ENCODE data around the gene ENTPD6. TPM values are rescaled to one million over a fixed set of nuclear protein-coding genes. Genes with fewer than 3 reads are reported as not detected.

ENTPD6 gene
- total RNA-seq, 4 donors from 2014 or later: 163 to 261 (median 224) TPM

DNA sequence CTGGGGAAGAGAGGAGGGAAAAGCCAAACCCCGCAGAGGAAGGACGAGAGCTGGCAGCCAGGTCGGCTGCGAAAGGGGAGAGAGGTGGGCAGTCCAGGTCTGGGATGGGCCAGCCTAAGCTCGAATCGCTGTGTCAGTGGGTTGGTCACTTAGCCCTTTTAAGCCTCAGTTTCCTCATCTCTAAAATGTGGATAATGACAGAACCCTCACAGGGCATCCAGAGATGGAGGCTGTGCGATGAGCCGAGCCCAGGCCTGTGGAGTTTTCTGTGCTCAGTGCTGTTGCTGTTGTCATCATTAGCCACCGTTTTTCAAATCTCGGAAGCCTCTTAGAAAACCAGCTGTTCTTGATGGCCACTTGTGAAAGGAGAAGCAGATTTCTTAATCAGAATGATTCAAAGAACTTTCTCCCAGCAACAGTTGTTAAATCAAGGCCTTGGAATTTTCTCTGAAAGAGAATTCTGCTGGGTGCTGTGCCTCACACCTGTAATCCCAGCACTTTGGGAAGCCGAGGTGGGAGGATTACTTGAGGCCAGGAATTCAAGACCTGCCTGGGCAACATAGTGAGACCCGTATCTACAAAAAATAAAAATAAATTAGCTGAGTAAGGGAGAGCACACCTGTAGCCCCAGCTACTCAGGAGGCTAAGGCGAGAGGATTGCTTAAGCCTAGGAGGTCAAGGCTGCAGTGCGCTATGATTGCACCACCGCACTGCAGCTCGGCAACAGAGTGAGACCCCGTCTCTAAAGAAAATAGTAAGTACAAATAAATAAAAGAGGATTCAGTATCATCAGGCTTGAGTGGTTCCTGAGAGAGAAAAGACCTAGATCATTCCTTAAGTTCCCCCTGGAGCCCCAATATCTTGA is 46.3 kb upstream of the ENTPD6 start:
- no peaks in the 10 kb centered on the region for H3K9me3 ChIP-seq
- in situ Hi-C loops (cut with MboI; ENCODE audit: low pct_ligation_motif_present in 1 of 4, low pct_unique_long_range_greater_than_20kb in 1 of 4, low sequenced_read_pairs in 3 of 4) (no loop called here), intact Hi-C loops (cut with DNase I; ENCODE audit: low total_unique reads) (no loop called here)
- peaks cover 3 to 11% (median 9%) of the 10 kb centered on the region in 4 donors for H3K4me1 ChIP-seq
- H3K27ac ChIP-seq: no peak overlapping the region
- peak overlapping the region in 1 of 4 donors; percentile 40 for H3K4me3 ChIP-seq
- H3K36me3 ChIP-seq: no peaks in the 10 kb centered on the region
- 75 to 87% methylated on average over 5 to 17 of the region's 17 CpGs for WGBS, 2 donors (ENCODE audit: low coverage in 1 of 2)
- peaks cover 28% of the 10 kb centered on the region for H3K27me3 ChIP-seq
- no peak for DNase-seq
- TF ChIP-seq, protein P1, sequence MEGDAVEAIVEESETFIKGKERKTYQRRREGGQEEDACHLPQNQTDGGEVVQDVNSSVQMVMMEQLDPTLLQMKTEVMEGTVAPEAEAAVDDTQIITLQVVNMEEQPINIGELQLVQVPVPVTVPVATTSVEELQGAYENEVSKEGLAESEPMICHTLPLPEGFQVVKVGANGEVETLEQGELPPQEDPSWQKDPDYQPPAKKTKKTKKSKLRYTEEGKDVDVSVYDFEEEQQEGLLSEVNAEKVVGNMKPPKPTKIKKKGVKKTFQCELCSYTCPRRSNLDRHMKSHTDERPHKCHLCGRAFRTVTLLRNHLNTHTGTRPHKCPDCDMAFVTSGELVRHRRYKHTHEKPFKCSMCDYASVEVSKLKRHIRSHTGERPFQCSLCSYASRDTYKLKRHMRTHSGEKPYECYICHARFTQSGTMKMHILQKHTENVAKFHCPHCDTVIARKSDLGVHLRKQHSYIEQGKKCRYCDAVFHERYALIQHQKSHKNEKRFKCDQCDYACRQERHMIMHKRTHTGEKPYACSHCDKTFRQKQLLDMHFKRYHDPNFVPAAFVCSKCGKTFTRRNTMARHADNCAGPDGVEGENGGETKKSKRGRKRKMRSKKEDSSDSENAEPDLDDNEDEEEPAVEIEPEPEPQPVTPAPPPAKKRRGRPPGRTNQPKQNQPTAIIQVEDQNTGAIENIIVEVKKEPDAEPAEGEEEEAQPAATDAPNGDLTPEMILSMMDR (IDR thresholded peaks at IDR 0.05): no peak
- no peak for TF ChIP-seq EP300 (IDR thresholded peaks at IDR 0.05; ENCODE audit: low read depth)
- no peak for TF ChIP-seq POLR2AphosphoS5 (IDR thresholded peaks at IDR 0.05)
- TF ChIP-seq POLR2A (IDR thresholded peaks at IDR 0.05): no peak

DNA sequence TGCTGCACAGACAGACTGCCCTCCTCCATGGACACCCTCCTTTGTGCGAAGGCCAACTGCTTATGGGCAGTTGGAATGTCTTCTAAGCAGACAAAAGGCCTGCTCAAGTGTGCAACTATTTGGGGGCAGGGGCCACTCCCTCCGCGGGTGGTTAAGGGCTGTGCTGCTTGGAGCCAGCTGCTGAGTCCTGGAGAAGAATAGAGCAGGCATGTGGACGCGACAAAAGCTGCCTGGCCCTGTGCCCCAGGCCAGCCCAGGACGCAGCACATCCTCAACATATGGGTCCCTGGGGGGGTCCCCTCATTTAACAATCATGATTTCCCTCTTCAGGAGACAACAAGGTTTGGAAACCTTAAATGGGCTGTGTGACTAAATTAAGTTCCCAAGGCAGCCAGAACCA is 45.5 kb upstream of the ENTPD6 start:
- WGBS, 2 donors (ENCODE audit: low coverage in 1 of 2): 91% methylated on average over 6 of the region's 6 CpGs; no CpG with 5 or more reads in 1 of the 2 donors
- Histone ChIP-seq H3K27ac (no peak overlapping the region), H3K4me1 (peaks cover 3 to 11% (median 9%) of the 10 kb centered on the region in 4 donors), H3K9me3 (no peaks in the 10 kb centered on the region), H3K27me3 (peaks cover 28% of the 10 kb centered on the region), H3K36me3 (no peaks in the 10 kb centered on the region), H3K4me3 (no peak overlapping the region)
- TF ChIP-seq EP300 (IDR thresholded peaks at IDR 0.05; ENCODE audit: low read depth) (no peak), POLR2AphosphoS5 (IDR thresholded peaks at IDR 0.05) (no peak), POLR2A (IDR thresholded peaks at IDR 0.05) (no peak)
- TF ChIP-seq, protein P1 (IDR thresholded peaks at IDR 0.05): no peak
- intact Hi-C loops (cut with DNase I; ENCODE audit: low total_unique reads) (no loop called here), in situ Hi-C loops (cut with MboI; ENCODE audit: low pct_ligation_motif_present in 1 of 4, low pct_unique_long_range_greater_than_20kb in 1 of 4, low sequenced_read_pairs in 3 of 4) (loop anchor here in 1 of 4 donors (25.0 kb wide), 1 partner anchor 138 kb away; no protein-coding TSS in a partner anchor)
- no peak for DNase-seq

DNA sequence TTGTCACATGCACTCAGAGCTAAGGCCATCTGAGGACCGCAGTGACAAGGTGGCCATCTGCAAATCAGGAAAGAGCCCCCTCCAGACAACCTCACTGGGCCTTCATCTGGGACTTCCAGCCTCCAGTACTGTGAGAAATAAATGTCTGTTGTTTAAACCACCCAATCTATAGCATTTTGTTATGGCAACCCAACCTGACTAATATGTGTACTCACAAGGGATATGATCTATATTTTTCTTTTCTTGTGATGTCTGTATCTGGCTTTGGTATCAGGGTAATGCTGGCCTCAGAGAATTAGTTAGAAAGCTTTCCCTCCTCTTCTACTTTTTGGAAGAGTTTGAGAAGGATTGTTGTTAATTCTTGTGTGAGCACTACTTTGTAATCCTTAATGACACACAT is 37.5 kb upstream of the ENTPD6 start:
- no peak for TF ChIP-seq POLR2AphosphoS5 (IDR thresholded peaks at IDR 0.05)
- TF ChIP-seq EP300 (IDR thresholded peaks at IDR 0.05; ENCODE audit: low read depth): no peak
- TF ChIP-seq POLR2A (IDR thresholded peaks at IDR 0.05): no peak
- TF ChIP-seq, protein P1 (IDR thresholded peaks at IDR 0.05): no peak
- H3K4me1 ChIP-seq: no peaks in the 10 kb centered on the region
- no peaks in the 10 kb centered on the region for H3K27me3 ChIP-seq
- no peaks in the 10 kb centered on the region for H3K9me3 ChIP-seq
- in situ Hi-C loops (cut with MboI; ENCODE audit: low pct_ligation_motif_present in 1 of 4, low pct_unique_long_range_greater_than_20kb in 1 of 4, low sequenced_read_pairs in 3 of 4) (loop anchor here in 1 of 4 donors (25.0 kb wide), 1 partner anchor 146 kb away; no protein-coding TSS in a partner anchor), intact Hi-C loops (cut with DNase I; ENCODE audit: low total_unique reads) (no loop called here)
- 45% methylated on average over 1 of the region's 1 CpG; no CpG with 5 or more reads in 1 of the 2 donors for WGBS, 2 donors (ENCODE audit: low coverage in 1 of 2)
- no peak for DNase-seq
- H3K36me3 ChIP-seq: no peaks in the 10 kb centered on the region
- H3K4me3 ChIP-seq: no peak overlapping the region
- no peak overlapping the region for H3K27ac ChIP-seq

DNA sequence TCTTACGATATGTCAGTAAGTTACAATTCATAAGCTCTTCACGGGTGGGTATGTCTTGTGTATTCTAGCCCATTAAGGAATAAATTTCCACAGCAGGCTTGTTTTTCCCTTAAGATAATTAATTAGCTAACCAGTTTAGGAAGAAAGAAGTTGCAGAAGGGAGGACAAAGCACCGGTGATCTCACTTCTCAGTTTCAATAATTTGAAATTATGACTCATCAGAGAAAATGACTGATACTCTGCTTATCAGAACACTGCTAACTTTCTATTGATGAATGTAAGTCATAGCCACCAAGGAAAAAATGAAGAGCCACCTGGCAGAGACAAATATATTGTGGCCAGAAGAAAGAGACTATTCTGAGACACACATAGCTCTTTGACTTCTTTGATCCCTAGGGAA is 35.0 kb upstream of the ENTPD6 start:
- Histone ChIP-seq H3K36me3 (no peaks in the 10 kb centered on the region), H3K27ac (no peak overlapping the region), H3K4me3 (no peak overlapping the region), H3K9me3 (no peaks in the 10 kb centered on the region), H3K4me1 (no peaks in the 10 kb centered on the region), H3K27me3 (peaks cover under 1% of the 10 kb centered on the region)
- WGBS, 2 donors (ENCODE audit: low coverage in 1 of 2): 35 to 38% methylated on average over 3 of the region's 3 CpGs
- TF ChIP-seq EP300 (IDR thresholded peaks at IDR 0.05; ENCODE audit: low read depth): no peak
- TF ChIP-seq POLR2A (IDR thresholded peaks at IDR 0.05): no peak
- TF ChIP-seq, protein P1 (IDR thresholded peaks at IDR 0.05): no peak
- TF ChIP-seq POLR2AphosphoS5 (IDR thresholded peaks at IDR 0.05): no peak
- in situ Hi-C loops (cut with MboI; ENCODE audit: low pct_ligation_motif_present in 1 of 4, low pct_unique_long_range_greater_than_20kb in 1 of 4, low sequenced_read_pairs in 3 of 4) (loop anchor here in 1 of 4 donors (25.0 kb wide), 1 partner anchor 148 kb away; no protein-coding TSS in a partner anchor), intact Hi-C loops (cut with DNase I; ENCODE audit: low total_unique reads) (no loop called here)
- DNase-seq: no peak

All from transverse colon (tissue), 4 donors.